ENCODE results near the gene LYST.

GRCh38 chr1:235640580-235640979 lies 226.1 kb downstream of the LYST start:
- no peak for TF ChIP-seq CTCF (conservative IDR thresholded peaks at IDR 0.05; ENCODE audit: low read length)
- TF ChIP-seq EZH2phosphoT487 (IDR thresholded peaks at IDR 0.05; ENCODE audit: borderline replicate concordance) = no peak
